ENCODE measurements around the gene SLC26A1.

GRCh38 chr4:1022739-1023066 lies 29.5 kb upstream of the SLC26A1 start:
- TF ChIP-seq POLR2A (IDR thresholded peaks at IDR 0.05) (no peak), CTCF (IDR thresholded peaks at IDR 0.05) (no peak)
